GM19238 (cell line): ENCODE results near the gene PGAM5.
"Not testable (repeated sequence)": the region's sequence is repeated elsewhere in the genome, so short reads cannot be mapped to it uniquely, and the experiment has no call there.

Experiments
- DNase-seq: peaks from one replicate; pipeline ENCODE4 v3.0.0; 2011; ENCODE audit warnings: low spot score; ENCODE audit not compliant: insufficient read length

PGAM5 gene

DNA sequence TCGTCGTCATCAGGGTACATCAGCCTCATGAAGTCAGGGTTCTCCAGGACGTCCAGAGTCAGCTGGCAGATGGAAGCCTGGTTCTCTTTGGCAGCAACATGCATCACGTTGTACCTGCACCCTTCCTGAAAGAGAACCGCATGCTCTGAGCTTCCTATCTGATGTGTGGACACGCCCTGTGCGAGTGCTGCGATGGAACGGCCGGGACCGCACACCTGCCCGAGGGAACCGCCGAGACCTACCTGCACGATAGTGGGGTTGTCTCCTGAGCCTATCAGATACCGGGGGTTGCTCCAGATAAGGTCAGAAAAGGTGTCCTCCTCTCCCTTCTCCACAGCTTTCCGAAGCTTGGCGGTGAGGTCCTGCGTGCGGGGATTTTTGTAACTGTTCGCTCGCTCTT is 37.3 kb downstream of the PGAM5 start:
- no peak for DNase-seq

GRCh38 chr12:132748319-132748718 is 37.7 kb downstream of the PGAM5 start:
- no peak for DNase-seq

- not testable (repeated sequence) for DNase-seq
Observed at GRCh38 chr12:132753670-132754069, 43.0 kb downstream of the PGAM5 start.

GRCh38 chr12:132754160-132754932 is 43.7 kb downstream of the PGAM5 start:
- no peak for DNase-seq

GRCh38 chr12:132758825-132759224 is 48.2 kb downstream of the PGAM5 start:
- not testable (repeated sequence) for DNase-seq

GRCh38 chr12:132759359-132759758 is 48.7 kb downstream of the PGAM5 start:
- no peak for DNase-seq

GRCh38 chr12:132761032-132761920 is 50.6 kb downstream of the PGAM5 start, which contains the start of gene ANKLE2:
Gene ANKLE2 (minus strand): TSS chr12:132761832. CDS start chr12:132761798, 34 bp downstream.
- DNase-seq = peak; percentile 66

- peak; percentile 97 for DNase-seq
Observed at GRCh38 chr12:132761921-132762583, 51.4 kb downstream of the PGAM5 start.

- DNase-seq = no peak
Observed at GRCh38 chr12:132764231-132764630, 53.6 kb downstream of the PGAM5 start.

DNA sequence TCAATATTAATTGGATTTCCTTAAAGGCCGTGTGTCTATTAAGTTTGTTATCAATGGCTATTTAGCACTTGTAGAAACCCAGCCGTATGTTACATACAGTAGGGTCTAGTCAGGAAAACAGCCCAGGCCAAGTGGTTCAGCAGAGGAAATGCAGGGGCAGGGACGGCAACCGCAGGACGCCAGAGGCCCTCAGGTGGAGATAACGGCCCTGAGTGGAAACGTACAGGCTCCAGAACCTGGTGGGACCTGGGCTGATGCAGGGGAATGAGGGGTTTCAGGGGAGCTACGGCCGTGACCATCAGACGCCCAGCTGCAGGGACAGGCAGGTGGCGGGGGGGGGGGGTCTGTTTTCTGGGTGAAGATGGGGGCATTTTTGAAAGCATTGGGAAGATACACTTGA is 54.7 kb downstream of the PGAM5 start:
- DNase-seq = no peak

DNA sequence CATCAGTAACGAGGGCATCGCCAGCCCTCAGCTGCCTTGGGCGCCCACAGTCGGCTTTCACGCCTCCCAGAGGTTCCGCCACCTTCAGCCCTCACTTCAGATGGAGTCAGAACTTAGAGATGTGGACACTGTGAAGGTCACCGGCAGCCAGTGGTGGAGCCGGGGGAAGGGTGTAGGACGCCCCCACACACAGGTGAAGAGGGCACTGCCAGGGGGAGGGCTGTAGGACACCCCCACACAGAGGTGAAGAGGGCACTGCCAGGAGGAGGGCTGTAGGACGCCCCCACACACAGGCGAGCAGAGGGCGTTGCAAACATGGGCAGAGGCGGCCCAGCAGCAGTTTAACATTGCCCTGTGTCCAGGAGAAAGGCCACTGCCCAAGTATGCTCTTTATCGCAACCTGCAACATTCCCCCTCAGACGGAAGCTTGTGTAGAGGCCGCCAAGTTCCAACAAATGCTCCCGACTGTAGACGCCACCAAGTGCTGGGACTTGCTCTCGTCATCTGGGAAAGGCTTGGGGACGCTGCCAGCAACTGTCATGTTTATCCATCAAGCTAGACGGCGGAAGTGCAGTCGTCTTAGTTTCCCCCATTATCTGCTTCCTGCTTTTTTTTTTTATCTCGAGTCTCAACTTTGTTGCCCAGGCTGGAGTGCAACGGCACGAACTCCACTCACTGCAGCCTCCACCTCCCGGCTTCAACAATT is 55.9 kb downstream of the PGAM5 start:
- no peak for DNase-seq

DNA sequence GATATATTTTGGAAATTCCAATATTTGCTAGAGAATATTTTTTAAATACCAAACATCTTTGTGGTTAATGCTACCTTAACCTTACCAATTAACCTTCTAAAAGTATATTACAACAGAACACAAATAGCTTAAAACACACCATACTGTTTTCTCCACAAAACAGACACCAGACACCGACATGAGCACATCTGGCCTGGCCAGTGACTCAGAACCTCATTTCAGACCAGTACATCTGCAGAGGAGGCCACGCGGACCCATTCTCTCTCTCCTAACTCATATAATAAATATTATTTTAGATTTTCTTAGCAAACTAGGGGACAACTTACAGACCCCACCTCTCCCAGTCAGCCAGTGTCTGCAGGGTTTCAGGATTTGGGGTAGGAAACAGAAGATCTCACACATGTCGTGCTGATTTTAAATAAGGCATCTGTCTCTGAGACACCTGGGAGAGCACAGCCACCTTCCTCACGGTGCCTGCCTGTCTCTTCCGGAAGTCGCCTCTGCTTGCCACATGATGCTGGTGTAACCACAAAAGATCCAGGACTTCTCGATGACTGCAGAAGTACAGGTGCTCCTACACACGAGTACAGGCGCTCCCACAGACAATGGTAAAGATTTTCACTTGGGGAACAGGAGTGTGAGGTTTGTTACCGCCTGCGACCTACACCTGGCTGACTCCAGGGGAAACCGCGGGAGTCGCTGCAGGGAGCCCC is 60.6 kb downstream of the PGAM5 start:
- DNase-seq = no peak
